ENCODE results near the gene INO80D. TPM values are rescaled to one million over a fixed set of nuclear protein-coding genes. Genes with fewer than 3 reads are reported as not detected.
"Not testable (repeated sequence)": the region's sequence is repeated elsewhere in the genome, so short reads cannot be mapped to it uniquely, and the experiment has no call there.

Gene INO80D
- total RNA-seq, 4 donors from 2014 or later: 24.2 to 51.4 (median 32.5) TPM

DNA sequence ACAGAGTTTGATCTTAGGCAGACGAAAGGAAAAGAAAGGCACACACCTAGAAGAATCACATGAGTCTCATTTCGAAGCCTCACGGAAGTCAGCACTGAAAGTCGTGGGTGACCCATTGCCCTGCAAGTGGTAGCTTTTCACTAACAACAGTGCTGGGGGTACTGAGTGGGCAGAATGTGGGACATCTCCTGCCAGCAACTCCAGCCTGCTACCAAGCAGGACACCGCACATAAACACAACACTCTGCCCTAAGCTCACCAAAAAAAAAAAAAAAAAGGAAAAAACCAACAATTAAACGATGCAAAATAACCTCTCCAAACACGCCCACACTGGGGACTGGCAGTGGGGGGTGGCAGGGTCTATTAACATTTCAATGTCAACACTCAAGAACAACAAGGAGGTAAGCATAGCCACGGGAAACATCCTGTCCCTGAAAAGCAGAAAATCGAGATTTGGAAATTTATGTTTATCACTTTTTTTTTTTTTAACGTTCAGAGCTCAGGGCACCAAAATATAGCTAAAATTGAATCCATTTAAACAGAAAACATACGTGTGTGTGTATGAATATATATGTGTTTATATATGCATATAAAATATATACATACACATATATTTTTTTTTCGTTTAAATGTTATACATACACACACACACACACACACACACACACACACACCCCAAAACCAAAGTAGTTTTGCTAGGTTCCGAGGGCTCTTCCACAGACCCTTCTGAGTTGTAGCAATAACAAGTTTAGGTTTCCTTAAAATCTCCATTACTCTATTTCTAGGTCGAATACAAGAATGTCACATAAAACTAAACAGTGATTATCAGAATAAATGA lies 2.2 kb downstream of the INO80D start:
- peak overlapping the region; percentile 94 for H3K4me3 ChIP-seq
- 6% methylated on average over 14 of the region's 14 CpGs for WGBS
- H3K4me1 ChIP-seq: peaks cover 24% of the 10 kb centered on the region
- TF ChIP-seq EP300 (IDR thresholded peaks at IDR 0.05): no peak
- no peak for TF ChIP-seq POLR2A (IDR thresholded peaks at IDR 0.05)
- no peak for TF ChIP-seq POLR2AphosphoS5 (IDR thresholded peaks at IDR 0.05)
- TF ChIP-seq, protein P1, sequence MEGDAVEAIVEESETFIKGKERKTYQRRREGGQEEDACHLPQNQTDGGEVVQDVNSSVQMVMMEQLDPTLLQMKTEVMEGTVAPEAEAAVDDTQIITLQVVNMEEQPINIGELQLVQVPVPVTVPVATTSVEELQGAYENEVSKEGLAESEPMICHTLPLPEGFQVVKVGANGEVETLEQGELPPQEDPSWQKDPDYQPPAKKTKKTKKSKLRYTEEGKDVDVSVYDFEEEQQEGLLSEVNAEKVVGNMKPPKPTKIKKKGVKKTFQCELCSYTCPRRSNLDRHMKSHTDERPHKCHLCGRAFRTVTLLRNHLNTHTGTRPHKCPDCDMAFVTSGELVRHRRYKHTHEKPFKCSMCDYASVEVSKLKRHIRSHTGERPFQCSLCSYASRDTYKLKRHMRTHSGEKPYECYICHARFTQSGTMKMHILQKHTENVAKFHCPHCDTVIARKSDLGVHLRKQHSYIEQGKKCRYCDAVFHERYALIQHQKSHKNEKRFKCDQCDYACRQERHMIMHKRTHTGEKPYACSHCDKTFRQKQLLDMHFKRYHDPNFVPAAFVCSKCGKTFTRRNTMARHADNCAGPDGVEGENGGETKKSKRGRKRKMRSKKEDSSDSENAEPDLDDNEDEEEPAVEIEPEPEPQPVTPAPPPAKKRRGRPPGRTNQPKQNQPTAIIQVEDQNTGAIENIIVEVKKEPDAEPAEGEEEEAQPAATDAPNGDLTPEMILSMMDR (IDR thresholded peaks at IDR 0.05): no peak
- H3K27ac ChIP-seq: peak overlapping the region; percentile 100
- DNase-seq (ENCODE audit: low spot score in 2 of 2): no peak
- no peaks in the 10 kb centered on the region for H3K9me3 ChIP-seq
- H3K27me3 ChIP-seq: no peaks in the 10 kb centered on the region
- H3K36me3 ChIP-seq: no peaks in the 10 kb centered on the region

DNA sequence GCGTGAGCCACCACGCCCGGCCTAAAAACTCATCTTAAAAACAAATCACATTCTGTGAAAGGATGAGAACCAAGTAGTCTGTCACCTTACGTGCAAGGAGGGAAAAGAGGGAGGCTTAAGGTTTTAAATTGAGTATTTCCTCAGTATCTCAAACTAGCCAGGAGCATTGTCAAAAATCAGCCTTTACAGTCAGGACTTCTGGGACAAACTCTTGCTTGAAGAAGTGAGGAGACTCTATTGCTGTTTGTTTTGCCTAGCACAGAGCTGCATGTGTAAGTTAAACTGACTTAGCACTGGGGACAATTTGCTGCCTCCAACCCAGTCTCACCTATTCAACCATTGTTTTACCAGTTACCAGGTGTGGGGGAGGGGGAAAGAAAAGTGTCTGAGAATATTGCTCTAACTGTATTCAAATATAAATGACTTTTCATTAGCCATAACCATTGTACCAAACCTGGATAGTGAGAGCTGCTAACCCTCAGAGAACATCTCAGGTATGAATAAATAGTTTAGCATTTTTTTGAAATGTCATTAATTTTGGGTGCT lies 3.6 kb downstream of the INO80D start:
- no peak for DNase-seq (ENCODE audit: low spot score in 2 of 2)
- TF ChIP-seq POLR2AphosphoS5 (IDR thresholded peaks at IDR 0.05) (no peak), EP300 (IDR thresholded peaks at IDR 0.05) (no peak), POLR2A (IDR thresholded peaks at IDR 0.05) (no peak)
- TF ChIP-seq, protein P1 (IDR thresholded peaks at IDR 0.05): no peak
- H3K4me1 ChIP-seq: peaks cover 22% of the 10 kb centered on the region
- no peak overlapping the region for H3K4me3 ChIP-seq
- WGBS: 98% methylated on average over 4 of the region's 4 CpGs
- no peaks in the 10 kb centered on the region for H3K9me3 ChIP-seq
- no peak overlapping the region for H3K27ac ChIP-seq
- no peaks in the 10 kb centered on the region for H3K27me3 ChIP-seq
- no peaks in the 10 kb centered on the region for H3K36me3 ChIP-seq

DNA sequence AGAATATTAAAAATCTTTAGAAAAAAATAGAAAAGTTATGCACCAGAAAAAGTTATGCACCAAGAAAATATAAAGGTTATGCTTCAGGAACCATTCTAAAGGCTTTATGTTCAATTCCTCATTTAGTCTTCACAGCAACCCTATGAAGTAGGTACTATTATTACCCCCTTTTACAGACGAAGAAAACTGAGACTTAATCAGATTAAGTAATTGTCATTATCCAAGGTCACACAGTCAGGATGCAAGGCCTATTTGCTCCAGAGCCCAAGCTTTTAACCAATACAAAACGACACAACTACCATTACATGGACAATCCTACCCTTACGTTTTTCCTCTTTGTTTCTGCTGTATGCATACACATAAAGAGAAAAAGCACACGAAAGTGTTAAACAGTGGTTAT lies 5.0 kb downstream of the INO80D start:
- DNase-seq (ENCODE audit: low spot score in 2 of 2): no peak
- H3K9me3 ChIP-seq: no peaks in the 10 kb centered on the region
- no peaks in the 10 kb centered on the region for H3K27me3 ChIP-seq
- TF ChIP-seq POLR2A (IDR thresholded peaks at IDR 0.05): no peak
- TF ChIP-seq POLR2AphosphoS5 (IDR thresholded peaks at IDR 0.05): no peak
- no peak for TF ChIP-seq EP300 (IDR thresholded peaks at IDR 0.05)
- TF ChIP-seq, protein P1 (IDR thresholded peaks at IDR 0.05): no peak
- no peak overlapping the region for H3K27ac ChIP-seq
- 88% methylated on average over 4 of the region's 4 CpGs for WGBS
- H3K36me3 ChIP-seq: no peaks in the 10 kb centered on the region
- peaks cover 14% of the 10 kb centered on the region for H3K4me1 ChIP-seq
- no peak overlapping the region for H3K4me3 ChIP-seq

GRCh38 chr2:206079699-206080465 lies 6.1 kb downstream of the INO80D start:
- TF ChIP-seq, protein P1 (IDR thresholded peaks at IDR 0.05): no peak
- TF ChIP-seq POLR2A (IDR thresholded peaks at IDR 0.05): no peak
- no peak for TF ChIP-seq EP300 (IDR thresholded peaks at IDR 0.05)
- TF ChIP-seq POLR2AphosphoS5 (IDR thresholded peaks at IDR 0.05): no peak
- WGBS: 78% methylated on average over 9 of the region's 9 CpGs
- H3K36me3 ChIP-seq: no peaks in the 10 kb centered on the region
- H3K9me3 ChIP-seq: no peaks in the 10 kb centered on the region
- H3K4me1 ChIP-seq: peaks cover 14% of the 10 kb centered on the region
- H3K27me3 ChIP-seq: no peaks in the 10 kb centered on the region
- no peak for DNase-seq (ENCODE audit: low spot score in 2 of 2)
- no peak overlapping the region for H3K27ac ChIP-seq
- H3K4me3 ChIP-seq: no peak overlapping the region

DNA sequence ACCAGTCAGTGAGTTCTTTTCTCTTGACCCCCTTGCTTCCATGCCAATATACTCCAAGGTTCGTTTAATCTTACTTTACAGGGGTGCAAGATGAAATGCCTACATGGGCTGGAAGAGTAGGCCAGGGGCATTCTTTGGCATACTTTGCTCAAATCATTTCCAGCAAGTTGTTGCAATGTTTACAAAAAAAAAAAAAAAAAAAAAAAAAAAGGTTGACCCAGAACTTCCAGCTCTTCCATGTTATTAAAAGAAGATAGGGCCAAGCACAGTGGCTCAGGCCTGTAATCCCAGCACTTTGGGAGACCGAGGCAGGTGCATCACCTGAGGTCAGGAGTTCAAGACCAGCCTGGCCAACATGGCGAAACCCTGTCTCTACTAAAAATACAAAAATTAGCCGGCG lies 8.1 kb downstream of the INO80D start:
- 90% methylated on average over 5 of the region's 5 CpGs for WGBS
- H3K36me3 ChIP-seq; H3K27me3 ChIP-seq; DNase-seq (ENCODE audit: low spot score in 2 of 2); H3K9me3 ChIP-seq; H3K4me1 ChIP-seq; H3K4me3 ChIP-seq; H3K27ac ChIP-seq: not testable (repeated sequence)
